ENCODE data around the gene LSP1. TPM values are rescaled to one million over a fixed set of nuclear protein-coding genes. Genes with fewer than 3 reads are reported as not detected.

Gene LSP1
- total RNA-seq, 1 experiment from 2014 or later, result 0.90 TPM

DNA sequence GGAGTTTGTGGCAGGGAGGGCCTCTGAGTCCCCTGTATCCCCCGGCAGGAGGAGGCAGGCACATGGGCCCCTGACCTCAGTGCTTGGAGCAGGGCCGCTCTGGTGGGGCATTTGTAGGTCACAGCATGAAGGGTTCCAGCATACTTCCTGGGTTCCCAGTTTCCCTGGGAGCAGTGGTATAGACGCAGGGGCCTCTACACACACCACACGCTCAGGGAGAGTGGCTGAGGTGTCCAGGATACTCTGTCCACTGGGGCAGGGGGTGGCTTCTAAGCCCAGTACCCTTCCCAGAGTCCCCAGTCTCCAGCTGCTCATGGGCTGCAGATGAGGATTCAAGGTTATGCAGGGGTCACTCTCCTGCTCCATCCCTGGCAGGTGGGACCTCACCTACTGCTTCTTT is 6.1 kb downstream of the LSP1 start:
- H3K9me3 ChIP-seq (ENCODE audit: control insufficient read depth, insufficient read depth, low read depth, low read length), result no peaks in the 10 kb centered on the region
- BruUV-seq (replicated peaks), result no TSS peak
- ChIA-PET CTCF (no interaction called here), POLR2A (no interaction called here)
- TF ChIP-seq, protein P1, sequence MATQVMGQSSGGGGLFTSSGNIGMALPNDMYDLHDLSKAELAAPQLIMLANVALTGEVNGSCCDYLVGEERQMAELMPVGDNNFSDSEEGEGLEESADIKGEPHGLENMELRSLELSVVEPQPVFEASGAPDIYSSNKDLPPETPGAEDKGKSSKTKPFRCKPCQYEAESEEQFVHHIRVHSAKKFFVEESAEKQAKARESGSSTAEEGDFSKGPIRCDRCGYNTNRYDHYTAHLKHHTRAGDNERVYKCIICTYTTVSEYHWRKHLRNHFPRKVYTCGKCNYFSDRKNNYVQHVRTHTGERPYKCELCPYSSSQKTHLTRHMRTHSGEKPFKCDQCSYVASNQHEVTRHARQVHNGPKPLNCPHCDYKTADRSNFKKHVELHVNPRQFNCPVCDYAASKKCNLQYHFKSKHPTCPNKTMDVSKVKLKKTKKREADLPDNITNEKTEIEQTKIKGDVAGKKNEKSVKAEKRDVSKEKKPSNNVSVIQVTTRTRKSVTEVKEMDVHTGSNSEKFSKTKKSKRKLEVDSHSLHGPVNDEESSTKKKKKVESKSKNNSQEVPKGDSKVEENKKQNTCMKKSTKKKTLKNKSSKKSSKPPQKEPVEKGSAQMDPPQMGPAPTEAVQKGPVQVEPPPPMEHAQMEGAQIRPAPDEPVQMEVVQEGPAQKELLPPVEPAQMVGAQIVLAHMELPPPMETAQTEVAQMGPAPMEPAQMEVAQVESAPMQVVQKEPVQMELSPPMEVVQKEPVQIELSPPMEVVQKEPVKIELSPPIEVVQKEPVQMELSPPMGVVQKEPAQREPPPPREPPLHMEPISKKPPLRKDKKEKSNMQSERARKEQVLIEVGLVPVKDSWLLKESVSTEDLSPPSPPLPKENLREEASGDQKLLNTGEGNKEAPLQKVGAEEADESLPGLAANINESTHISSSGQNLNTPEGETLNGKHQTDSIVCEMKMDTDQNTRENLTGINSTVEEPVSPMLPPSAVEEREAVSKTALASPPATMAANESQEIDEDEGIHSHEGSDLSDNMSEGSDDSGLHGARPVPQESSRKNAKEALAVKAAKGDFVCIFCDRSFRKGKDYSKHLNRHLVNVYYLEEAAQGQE (IDR thresholded peaks at IDR 0.05; ENCODE audit: insufficient read depth in 1 of 2, low read depth in 2 of 2, low read length in 1 of 2), result no peak
- TF ChIP-seq TCF7L2 (IDR thresholded peaks at IDR 0.05; ENCODE audit: low read depth, low read length) (no peak), POLR2AphosphoS5 (IDR thresholded peaks at IDR 0.05; ENCODE audit: low read depth, low read length) (no peak), SIN3A (IDR thresholded peaks at IDR 0.05; ENCODE audit: borderline replicate concordance, insufficient read depth, low read depth, low read length) (no peak)
- TF ChIP-seq, protein P2, sequence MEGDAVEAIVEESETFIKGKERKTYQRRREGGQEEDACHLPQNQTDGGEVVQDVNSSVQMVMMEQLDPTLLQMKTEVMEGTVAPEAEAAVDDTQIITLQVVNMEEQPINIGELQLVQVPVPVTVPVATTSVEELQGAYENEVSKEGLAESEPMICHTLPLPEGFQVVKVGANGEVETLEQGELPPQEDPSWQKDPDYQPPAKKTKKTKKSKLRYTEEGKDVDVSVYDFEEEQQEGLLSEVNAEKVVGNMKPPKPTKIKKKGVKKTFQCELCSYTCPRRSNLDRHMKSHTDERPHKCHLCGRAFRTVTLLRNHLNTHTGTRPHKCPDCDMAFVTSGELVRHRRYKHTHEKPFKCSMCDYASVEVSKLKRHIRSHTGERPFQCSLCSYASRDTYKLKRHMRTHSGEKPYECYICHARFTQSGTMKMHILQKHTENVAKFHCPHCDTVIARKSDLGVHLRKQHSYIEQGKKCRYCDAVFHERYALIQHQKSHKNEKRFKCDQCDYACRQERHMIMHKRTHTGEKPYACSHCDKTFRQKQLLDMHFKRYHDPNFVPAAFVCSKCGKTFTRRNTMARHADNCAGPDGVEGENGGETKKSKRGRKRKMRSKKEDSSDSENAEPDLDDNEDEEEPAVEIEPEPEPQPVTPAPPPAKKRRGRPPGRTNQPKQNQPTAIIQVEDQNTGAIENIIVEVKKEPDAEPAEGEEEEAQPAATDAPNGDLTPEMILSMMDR (IDR thresholded peaks at IDR 0.05), result no peak
- H3K4me1 ChIP-seq (ENCODE audit: control insufficient read depth, insufficient read depth, low read length), result peaks cover 14% of the 10 kb centered on the region
- intact Hi-C loops (cut with micrococcal nuclease; ENCODE audit: unreplicated experiment), result no loop called here
- no peaks in the 10 kb centered on the region; the same call in 1 of the 2 replicates for H3K27me3 ChIP-seq (ENCODE audit: control insufficient read depth, insufficient read depth, low read length)
- no peak overlapping the region for H3K4me3 ChIP-seq (ENCODE audit: low read depth in 2 of 2, low read length in 2 of 2)
- DNase-seq (ENCODE audit: low read depth, low spot score), result no peak
- in situ Hi-C loops (cut with HindIII; ENCODE audit: low pct_unique_long_range_greater_than_20kb, low sequenced_read_pairs), result no loop called here
- H3K27ac ChIP-seq (ENCODE audit: low read length), result no peak overlapping the region
- H3K36me3 ChIP-seq (ENCODE audit: control insufficient read depth, insufficient read depth, low read length), result no peaks in the 10 kb centered on the region
- no peak for ATAC-seq

DNA sequence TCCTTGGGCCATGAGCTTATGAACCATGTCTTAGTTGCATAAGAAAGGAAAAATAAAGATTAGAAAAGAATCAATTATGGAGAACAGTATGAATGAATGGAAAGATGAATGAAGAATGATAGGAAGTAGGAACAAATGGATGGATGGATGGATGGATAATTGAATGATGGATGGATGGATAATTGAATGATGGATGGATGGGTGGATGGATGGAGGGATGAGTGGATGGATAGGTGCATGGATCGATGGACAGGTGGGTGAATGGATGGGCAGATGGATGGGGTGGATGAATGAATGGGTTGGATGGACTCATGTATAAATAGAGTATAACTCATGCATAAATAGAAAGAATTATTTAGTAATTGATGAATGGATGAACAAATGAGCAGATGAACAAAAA is 7.2 kb downstream of the LSP1 start:
- POLR2A ChIA-PET, result no interaction called here

More for the DNA sequence above, 7.2 kb downstream of the LSP1 start:
- H3K4me3 ChIP-seq (ENCODE audit: low read depth in 2 of 2, low read length in 2 of 2), result no peak overlapping the region
- ATAC-seq (no peak), DNase-seq (ENCODE audit: low read depth, low spot score) (no peak)
- no peaks in the 10 kb centered on the region for H3K9me3 ChIP-seq (ENCODE audit: control insufficient read depth, insufficient read depth, low read depth, low read length)
- H3K4me1 ChIP-seq (ENCODE audit: control insufficient read depth, insufficient read depth, low read length), result peaks cover 22% of the 10 kb centered on the region
- no peaks in the 10 kb centered on the region; the same call in 1 of the 2 replicates for H3K27me3 ChIP-seq (ENCODE audit: control insufficient read depth, insufficient read depth, low read length)
- CTCF ChIA-PET, result no interaction called here
- H3K36me3 ChIP-seq (ENCODE audit: control insufficient read depth, insufficient read depth, low read length), result no peaks in the 10 kb centered on the region
- intact Hi-C loops (cut with micrococcal nuclease; ENCODE audit: unreplicated experiment), result no loop called here
- in situ Hi-C loops (cut with HindIII; ENCODE audit: low pct_unique_long_range_greater_than_20kb, low sequenced_read_pairs), result no loop called here
- no peak overlapping the region for H3K27ac ChIP-seq (ENCODE audit: low read length)
- no TSS peak for BruUV-seq (replicated peaks)
- TF ChIP-seq POLR2AphosphoS5 (IDR thresholded peaks at IDR 0.05; ENCODE audit: low read depth, low read length), result no peak
- TF ChIP-seq TCF7L2 (IDR thresholded peaks at IDR 0.05; ENCODE audit: low read depth, low read length), result no peak
- no peak for TF ChIP-seq SIN3A (IDR thresholded peaks at IDR 0.05; ENCODE audit: borderline replicate concordance, insufficient read depth, low read depth, low read length)
- TF ChIP-seq, protein P1 (IDR thresholded peaks at IDR 0.05; ENCODE audit: insufficient read depth in 1 of 2, low read depth in 2 of 2, low read length in 1 of 2), result no peak
- TF ChIP-seq, protein P2 (IDR thresholded peaks at IDR 0.05), result no peak

All from Panc1 (cell line).